Mammary epithelial cell (primary cell): ENCODE data around the gene PACSIN3.

Source experiments
- EZH2 ChIP-seq: IDR thresholded peaks from 2 replicates; pipeline ENCODE4 v1.6.1; 2012; ENCODE audit warnings: low read length, inconsistent platforms, borderline replicate concordance
- TF ChIP-seq, protein P1 (sequence below), 2 donors: IDR thresholded peaks in 1 of 2; conservative IDR thresholded peaks in 1 of 2; 2 replicates each; pipeline ENCODE4 v1.5.1; 2011 to 2012; ENCODE audit warnings: inconsistent platforms in 2 of 2, low read length in 2 of 2, mild to moderate bottlenecking in 2 of 2, control low read depth in 1 of 2, low read depth in 1 of 2; ENCODE audit not compliant: insufficient read depth in 1 of 2; ENCODE audit errors: extremely low read depth in 1 of 2

DNA sequence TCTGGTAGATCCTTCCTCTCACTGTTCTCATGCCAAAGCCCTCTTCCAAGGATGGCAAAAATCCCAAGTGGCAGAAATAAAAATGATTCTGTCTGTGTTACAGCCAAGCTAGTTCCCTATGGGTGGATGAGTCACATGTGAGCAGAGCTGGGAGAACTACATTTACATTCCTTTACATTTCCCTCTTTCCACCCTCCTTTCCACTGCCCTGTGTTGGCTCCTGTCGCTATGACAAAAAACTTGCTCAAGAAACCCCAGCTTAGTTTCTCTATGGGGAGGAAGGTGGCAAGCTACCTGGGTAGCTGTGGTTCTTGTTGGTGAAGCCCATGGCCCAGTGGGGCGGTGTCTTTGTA, 18.4 kb upstream of the PACSIN3 start:
- TF ChIP-seq, protein P1, sequence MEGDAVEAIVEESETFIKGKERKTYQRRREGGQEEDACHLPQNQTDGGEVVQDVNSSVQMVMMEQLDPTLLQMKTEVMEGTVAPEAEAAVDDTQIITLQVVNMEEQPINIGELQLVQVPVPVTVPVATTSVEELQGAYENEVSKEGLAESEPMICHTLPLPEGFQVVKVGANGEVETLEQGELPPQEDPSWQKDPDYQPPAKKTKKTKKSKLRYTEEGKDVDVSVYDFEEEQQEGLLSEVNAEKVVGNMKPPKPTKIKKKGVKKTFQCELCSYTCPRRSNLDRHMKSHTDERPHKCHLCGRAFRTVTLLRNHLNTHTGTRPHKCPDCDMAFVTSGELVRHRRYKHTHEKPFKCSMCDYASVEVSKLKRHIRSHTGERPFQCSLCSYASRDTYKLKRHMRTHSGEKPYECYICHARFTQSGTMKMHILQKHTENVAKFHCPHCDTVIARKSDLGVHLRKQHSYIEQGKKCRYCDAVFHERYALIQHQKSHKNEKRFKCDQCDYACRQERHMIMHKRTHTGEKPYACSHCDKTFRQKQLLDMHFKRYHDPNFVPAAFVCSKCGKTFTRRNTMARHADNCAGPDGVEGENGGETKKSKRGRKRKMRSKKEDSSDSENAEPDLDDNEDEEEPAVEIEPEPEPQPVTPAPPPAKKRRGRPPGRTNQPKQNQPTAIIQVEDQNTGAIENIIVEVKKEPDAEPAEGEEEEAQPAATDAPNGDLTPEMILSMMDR (conservative IDR thresholded peaks at IDR 0.05 in 1 of 2, IDR thresholded peaks at IDR 0.05 in 1 of 2; ENCODE audit: extremely low read depth in 1 of 2, insufficient read depth in 1 of 2, low read depth in 1 of 2, low read length in 2 of 2): no peak
- TF ChIP-seq EZH2: no peak
